GDM1 (cell line): Measurements from ENCODE around the gene CAV3.
"Not testable (repeated sequence)": the region's sequence is repeated elsewhere in the genome, so short reads cannot be mapped to it uniquely, and the experiment has no call there.

Source experiments
- DNase-seq: peaks from one replicate; lab custom pipeline; 2025; lab: John Stamatoyannopoulos, UW

The CAV3 gene

DNA sequence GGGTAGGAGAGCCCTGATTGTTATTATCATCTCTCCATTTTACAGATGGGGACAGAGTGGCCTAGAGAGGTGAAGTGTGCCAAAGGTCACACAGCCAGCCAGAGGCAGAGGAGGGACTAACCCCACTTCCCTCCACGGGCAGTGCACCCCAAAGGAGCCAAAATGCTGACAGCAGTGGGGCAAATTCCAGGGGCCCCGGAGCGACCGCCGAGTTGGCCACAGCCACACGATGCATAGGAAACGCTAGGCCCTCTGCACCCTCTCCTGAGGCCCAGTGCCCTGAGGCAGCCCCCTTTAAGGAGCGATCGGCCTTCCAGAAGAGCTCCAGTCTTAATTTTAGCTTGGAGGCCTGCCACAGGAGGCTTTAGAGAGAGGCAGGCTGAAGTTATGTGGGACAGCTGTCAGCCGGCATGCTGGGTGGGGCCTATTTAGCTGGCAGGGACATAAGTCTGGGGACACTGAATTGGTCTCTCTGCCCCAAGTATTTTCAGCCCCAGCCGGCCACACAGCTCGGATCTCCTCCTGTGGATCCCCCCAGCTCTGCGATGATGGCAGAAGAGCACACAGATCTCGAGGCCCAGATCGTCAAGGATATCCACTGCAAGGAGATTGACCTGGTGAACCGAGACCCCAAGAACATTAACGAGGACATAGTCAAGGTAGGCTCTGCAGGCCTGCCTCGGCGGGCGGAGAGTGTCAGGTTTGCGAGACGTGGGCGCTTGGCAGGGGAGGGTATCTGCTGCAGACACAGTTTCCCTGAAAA lies at the start of gene CAV3:
Gene CAV3 (plus strand): TSS at position 471 of the 763 bp plus-strand sequence. CDS start 75 bp downstream, at position 546.
- DNase-seq, result no peak

DNA sequence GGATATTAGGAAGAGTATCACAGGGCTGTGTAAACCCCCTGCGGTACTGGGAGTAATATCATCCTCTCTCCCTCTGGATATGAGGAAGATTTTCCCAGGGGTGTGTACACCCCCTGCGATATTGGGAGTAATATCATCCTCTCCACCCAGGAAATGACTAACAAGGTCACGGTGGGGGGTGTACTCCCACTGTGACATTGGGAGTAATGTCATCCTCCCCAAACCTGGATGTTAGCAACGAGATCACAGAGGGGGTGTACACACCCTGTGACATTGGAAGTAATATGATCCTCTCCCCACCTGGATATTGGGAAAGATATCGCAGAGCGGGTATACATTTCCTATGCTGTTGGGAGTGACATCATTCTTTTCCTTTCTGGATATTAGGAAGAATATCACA lies 48.6 kb upstream of the CAV3 start:
- not testable (repeated sequence) for DNase-seq

DNA sequence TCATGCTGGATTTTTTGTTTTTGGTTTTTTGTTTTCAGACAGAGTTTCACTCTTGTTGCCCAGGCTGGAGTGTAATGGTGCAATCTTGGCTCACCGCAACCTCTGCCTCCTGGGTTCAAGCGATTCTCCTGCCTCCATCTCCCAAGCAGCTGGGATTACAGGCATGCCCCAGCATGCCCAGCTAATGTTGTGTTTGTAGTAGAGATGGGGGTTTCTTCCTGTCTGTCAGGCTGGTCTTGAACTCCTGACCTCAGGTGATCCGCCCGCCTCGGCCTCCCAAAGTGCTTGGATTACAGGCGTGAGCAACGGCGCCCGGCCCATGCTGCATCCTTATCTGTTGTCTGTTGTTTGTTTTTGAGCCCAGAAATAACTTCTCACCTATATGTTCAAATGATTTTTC lies 42.3 kb upstream of the CAV3 start:
- DNase-seq, result not testable (repeated sequence)

DNA sequence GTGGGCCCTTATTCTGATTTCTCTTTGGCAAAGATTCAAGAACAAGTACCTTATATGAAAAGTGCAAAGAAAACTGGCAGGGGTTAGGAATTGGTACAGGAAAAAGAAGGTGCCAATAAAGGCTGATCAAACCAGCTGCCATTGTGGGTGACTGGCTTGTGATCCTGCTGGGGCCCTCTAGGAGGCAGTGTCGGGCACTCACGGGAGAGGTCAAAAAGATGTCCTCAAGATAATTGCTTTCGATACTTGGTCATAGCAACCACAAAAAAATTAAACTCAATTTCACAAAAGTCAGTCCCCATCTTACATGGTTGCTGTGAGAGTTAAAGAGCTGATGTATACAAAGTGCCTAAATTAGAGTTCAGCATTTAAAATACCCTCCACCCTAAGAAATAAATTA lies 31.0 kb upstream of the CAV3 start:
- DNase-seq, result no peak

DNA sequence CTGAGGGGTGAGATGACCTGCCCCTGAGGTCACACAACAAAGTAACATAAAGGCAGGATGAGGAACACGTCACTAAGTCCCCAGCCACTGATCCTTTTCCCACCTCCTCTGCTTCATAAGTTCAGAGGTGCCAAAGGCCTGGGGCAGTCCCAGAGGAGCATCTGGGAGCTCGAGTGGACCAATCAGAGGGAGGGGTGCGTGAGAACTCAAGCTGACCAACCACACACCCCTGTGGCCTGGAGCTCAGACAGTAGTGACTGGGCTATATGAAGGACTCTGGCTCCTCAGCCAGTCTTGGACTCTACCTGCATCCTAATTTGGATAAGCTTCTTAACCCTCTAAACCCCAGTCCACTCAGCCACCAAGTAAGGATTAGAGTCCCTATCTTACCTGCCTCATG lies 28.0 kb upstream of the CAV3 start:
- DNase-seq, result no peak

DNA sequence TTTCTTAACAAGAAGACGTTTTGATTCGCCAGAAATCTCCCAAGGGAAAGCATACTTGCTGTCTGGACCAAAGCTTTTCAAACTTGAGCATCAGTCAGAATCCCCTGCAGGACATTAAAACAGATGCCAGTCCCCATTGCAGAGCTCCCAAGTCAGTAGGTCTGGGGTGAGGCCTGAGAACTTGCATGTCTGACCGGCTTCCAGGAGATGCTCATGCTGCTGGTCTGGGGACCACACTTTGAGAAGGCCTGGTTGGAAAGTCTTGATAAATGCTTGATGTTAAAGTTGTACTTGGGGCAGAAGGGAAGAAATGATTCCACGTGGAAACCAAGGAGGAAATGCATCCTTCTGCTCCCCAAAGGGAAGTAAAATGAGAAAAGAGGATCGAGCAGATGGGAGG lies 24.3 kb upstream of the CAV3 start:
- no peak for DNase-seq

DNA sequence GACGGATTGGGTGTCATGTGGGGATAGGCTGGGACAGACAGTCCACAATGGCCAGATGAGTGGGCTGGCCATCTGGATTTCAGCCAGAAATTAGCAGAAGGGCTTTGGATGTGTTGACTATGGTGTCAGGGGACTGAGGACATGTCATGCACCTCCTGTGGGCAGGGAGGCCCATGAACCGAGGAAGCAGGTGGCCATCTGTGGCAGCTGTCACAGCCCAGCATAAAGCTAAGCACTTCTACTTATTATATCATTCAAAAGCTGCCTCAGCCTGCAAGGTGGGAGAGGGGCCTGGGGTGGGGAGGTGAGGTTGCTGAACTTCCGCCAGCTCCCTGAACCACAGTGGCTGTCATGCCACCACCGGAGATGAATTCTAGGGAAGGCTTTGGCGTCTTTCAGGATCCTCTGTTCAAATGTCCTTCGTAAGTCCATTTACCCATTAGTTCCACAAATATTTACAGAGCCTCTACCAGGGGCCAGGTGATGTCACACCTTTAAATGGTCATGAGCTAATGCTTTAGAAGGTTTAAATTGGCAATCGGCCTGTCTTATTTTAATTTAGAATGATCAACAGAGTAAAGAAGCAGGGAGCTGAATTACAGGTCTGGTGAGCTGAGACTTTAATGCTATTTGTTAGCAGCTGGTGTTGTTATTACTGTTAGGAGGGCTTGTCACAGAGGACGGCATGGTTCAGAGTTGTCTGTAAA lies 23.6 kb upstream of the CAV3 start:
- DNase-seq, result no peak

DNA sequence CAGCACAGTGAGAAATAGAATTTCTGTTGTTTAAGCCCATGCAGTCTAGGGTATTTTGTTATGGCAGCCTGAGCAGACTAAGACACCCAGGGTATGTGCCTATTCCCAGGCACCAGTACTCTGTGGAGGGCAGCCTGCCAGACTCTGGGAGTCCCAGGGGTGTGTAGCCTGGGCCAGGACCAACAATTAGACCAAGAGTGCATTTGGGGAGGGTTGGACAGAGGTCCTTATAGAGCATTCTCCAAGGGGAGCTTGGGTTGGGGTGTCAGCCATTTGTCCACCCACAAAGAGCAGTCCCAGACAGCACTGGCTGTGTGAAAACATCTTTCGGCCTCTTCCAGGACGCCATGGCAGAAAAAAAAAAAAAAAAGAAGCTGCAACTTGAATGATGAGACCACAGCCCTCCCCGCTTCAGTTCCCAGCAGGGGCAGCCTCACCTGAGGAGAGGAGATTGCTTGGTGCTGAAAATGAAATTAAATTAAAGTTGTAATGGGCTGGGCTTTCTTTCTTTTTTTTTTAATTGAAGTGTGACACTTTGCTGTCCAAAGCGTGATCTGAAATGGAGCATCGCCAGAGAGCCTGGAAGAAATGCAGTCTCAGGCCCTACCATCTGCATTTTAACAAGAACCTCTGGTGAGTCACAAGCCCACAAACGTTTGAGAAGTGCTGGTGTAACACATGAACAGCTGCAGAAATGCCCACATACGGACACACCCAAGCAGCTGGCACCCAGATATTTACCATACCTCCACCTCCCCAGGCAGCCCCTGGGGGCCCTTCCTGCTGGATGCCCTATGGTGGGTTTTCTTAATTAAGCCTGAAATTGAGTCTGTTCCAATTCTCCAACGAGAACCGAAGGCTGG lies 21.3 kb upstream of the CAV3 start:
- DNase-seq, result no peak

DNA sequence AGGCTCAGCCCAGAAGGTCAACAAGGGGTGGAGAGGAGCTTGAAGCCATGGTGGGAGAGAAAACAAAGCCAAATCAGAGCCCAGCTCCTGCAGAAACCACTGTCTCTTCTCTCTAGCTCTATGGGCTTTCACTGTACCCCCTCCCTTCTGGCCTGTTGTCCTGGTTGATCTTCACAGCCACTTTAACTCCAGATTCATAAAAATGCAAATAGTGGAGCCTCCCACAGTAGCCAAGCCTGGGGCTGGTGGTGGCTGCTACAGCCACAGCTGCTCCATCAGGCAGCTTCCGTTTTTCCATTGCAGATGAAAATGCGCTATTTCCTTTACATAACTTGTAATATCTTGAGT lies 20.7 kb upstream of the CAV3 start:
- no peak for DNase-seq

DNA sequence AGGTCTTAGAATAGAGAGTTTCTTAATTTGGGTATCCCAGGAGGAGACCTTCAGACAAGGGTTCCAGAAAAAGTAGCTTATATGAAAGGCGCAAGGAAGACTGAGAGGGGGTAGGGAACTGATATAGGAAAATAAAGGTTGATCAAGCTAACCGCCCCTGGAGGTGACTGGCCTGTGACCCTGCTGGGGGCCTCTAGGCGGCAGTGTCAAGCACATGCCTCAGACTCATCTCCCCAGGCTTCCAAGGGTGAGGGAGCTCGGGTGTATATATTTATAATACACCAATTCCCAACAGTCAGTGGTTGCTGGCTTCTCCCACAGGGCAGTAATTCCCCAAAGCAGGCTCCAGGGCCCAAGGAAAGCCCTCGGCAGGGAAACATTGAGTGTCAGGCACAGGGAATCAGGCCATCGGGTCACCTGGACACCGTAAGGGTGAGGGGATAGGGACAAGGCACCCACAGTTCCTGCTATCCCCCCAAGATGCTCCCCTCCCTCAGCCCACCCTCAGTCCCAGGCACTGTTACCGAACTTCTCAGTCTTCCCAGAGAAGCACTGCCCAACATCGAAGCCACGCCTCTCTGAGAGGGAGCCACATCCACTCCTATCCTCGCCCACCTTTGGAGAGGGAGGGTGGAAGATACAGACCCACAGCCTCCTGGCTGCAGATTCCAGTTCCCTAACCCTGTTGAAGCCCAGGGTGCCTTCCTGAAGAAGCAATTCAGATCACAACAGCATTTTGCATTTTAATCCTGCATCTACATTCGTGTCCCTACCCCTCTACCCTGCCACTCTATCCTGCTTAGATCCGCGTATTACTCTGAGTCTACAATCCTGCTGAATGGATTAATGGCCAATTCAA lies 19.5 kb upstream of the CAV3 start:
- DNase-seq, result no peak

DNA sequence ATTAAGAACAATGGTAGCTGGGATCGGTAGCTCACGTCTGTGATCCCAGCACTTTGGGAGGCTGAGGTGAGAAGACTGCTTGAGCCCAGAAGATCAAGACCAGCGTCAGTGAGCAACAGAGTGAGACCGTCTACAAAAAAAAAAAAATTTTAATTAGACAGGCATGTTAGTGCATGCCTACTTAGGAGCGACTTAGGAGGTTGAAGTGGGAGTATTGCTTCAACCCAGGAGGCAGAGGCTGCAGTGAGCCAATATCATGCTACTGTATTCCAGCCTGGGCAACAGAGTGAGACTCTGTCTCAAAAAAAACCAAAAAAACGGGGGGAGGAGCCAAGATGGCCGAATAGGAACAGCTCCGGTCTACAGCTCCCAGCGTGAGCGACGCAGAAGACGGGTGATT lies 17.8 kb upstream of the CAV3 start:
- DNase-seq, result not testable (repeated sequence)

DNA sequence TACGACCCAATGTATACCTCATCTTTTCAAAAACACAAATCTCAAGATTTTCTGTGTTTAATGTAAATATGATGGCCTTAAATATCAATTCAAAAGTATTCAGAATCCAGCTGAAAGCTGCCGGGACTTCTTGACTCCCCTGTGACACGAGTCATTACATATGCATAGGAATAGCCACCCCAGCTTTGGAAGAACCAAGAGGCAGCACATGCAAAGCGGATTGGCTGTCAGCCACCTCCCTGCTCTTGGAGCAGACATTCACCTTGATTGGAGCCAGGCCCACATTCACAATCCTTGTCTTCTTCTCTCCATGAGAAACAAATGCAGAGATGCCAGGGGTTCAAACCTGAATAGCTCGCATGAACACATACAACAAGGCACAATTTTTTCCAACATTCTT lies 10.8 kb upstream of the CAV3 start:
- DNase-seq, result no peak

DNA sequence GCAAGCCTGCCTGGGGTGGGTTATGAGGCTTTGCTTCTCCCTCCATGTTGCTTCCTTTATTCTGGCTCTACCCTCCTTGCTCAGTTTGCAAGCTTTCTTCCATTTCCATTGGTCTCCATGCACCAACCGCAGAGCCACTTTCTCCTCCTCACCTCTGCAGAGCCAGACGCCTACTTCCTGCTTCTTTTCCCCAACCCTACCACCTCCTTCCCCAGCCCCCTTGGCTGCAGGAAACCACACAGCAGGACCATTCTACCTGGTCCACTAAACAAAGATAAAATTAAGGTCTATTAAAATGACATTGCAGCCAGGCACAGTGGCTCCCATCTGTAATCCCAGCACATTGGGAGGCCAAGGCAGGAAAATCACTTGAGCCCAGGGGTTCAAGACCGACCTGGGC lies 10.0 kb upstream of the CAV3 start:
- no peak for DNase-seq

DNA sequence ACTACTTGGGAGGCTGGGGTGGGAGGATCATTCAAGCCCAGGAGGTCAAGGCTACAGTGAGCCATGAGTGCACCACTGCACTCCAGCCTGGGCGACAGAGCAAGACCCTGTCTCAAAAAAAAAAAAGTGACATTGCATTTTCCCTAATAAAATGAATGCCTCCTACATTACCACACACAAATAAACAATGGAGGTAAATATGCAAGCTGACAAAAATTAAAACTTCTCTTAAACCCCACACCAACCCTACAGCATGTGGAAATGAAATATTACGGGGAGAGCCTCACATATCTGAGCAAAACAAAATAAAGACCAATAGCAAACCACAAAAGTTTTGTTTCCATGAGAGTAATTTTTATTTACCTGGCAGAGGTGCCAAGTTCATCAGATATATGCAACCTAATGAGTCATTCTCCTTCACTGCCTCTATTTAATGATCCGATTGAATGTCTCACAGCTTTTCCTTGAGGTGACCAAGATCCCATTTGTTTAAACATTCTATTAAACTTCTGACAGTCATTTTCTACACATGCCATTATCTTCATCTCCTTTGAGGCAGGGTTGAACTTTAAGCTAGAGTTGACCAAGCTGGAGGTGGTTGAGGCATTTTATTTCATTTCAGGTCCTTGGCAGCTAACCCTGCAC lies 9.4 kb upstream of the CAV3 start:
- no peak for DNase-seq

DNA sequence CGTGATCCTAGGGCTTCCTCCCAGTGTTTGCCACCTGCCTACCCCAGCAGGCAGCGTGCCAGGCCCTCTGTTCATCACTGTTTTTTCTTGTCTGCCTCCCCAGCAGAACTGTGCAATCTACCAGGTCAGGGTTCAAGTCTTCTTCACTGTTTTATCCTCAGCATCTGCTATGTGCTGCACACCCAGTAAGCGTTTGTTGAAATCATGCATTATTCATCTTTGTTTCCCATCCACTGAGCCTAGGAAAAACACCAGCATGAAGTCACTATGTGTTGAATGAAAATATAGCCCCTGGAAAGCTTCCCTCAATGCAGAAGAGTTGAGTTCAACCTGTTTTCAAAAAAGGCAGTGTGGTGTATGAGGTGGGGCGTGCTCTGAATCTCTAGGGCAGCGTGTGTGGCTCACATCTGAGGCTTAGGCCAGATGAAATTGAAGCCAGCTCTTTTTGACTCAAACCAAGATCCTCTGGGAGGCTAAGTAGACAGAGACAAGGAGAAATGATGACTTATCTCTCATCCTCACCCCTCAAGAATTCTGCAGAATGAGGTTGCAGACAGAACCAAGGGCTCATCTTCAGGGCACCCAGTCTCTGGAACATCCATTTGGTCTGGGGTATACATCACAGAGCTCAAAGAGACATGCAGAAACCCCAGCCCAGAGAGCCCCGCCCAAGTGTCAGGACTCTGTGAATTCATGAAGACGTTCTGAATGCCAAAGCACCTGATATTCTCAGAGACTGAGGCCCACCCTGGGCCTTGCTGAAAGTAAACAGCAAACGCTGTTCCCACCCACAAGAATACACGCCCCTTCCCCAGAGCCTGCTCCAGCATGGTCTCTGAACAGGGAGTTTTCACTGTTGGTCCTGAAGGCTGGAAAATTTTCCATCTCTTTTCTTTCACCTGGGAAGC lies 5.7 kb upstream of the CAV3 start:
- DNase-seq, result no peak

DNA sequence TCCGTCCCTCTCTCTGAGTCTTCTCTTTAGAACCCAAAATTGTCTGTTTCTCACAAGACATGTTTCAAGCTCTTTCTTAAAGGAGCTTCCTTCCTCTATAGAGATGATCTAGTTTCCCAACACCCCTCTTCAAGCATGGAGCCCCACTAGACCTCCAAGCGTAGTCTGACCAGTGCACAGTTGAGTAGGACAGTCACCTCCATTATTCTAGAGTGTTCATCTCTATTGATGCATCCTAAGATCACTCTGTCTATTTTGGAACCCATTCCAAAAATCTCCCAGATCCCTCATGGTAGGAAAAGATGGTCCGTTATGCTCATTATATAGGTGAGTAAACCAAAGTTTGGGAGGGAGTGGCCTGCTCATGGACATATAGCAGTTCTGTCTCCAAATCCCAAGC lies 4.1 kb upstream of the CAV3 start:
- no peak for DNase-seq

DNA sequence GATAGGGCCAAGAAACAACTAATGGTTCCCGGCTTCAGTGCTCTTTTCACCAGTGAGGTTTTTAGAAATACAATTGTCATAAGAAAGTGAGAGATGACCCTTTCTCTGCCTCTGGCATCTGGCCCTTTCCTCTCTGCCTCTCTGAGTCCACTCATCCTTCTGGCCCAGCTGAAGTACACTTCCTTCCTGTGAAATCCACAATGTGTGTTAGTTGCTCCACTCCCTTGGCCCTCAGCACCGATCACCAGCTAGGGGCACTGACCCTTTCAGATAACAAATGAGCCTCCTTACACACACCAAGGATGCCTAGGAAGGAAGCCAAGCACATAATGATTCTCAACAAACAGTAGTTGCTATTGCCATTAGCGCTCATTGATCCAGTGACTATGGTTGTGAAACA lies 2.9 kb upstream of the CAV3 start:
- no peak for DNase-seq

DNA sequence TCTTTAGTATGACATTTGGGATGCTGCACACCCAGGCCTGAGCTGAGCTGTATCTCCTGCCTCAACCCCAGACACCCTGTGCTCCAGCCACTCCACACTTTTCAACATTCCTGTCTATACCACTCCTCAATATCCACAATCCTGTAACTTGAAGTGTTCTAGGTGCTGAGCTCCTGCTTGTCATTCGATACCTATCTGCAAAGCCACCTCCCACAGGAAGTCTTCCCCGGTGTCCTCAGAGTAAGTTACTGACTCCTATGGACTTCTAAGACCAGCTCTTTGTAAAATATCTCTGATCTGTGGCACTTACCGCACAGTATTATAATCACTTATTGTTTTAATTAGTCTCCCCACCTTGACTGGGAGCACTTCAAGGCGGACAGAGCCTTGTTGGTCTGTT lies 1.2 kb upstream of the CAV3 start:
- DNase-seq, result no peak

DNA sequence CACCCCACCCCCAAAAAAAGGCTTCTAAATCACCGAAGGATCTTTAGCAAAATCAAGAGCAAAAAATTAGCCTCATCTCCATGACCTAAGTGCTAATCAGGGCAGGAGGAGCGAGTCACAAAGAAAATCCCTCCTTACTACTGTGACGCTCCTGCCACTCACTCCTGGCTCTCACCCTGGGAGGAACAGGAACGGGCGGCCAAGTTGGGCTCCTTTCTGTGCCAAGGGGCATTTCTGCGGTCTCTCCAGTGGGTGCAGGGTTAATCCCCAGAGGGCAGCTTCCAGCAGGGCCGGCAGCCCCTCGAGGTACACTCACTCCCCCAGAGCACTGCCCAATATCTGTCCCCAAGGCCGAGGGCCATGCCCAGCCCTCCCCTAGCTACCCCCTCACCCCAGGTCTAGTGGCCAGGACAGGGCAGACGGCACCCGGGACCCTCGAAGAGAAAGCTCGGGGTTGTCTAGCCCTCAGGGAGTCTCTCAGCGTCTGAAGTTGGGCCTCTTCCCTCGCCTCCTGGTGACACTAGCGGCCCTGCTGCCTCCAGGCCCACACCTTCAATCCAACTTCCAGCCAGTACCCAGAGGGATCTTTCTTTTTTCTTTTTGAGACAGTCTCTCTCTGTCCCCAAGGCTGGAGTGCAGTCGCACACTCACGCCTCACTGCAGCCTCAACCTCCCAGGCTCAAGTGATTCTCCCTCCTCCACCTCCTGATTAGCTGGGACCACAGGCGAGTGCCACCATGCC lies 706 bp downstream of the CAV3 start:
- no peak for DNase-seq

DNA sequence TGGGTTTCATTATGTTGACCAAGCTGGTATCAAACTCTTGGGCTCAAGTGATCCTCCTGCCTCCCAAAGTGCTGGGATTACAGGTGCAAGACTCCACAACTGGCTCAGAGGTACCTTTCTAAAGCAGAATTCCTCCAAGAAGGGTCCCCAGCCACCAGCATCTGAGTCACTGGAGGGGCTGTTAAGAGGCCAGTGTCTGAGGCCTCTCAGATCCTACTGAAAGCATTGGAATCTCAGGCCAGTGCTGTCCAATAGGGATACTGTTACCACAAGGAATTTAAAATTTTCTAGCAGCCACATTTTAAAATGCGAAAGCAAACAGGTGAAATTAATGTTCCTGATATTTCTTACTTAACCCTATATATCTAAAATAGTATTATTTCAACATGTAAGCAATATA lies 1.3 kb downstream of the CAV3 start:
- DNase-seq, result no peak
